Measurements from ENCODE around the gene CLIC1. TPM values are rescaled to one million over a fixed set of nuclear protein-coding genes. Genes with fewer than 3 reads are reported as not detected.

Gene CLIC1
- total and polyA plus RNA-seq, 2 donors from 2014 or later, result 456 to 489 TPM

GRCh38 chr6:31750411-31751022 lies 14.2 kb upstream of the CLIC1 start:
- Histone ChIP-seq H3K27me3 (ENCODE audit: control insufficient read depth, insufficient read depth, low read length) (no peaks in the 10 kb centered on the region), H3K27ac (ENCODE audit: low read depth in 2 of 2, low read length in 2 of 2) (no peak overlapping the region), H3K9ac (ENCODE audit: low read length in 3 of 3) (no peak overlapping the region), H3K36me3 (ENCODE audit: control insufficient read depth in 2 of 3, insufficient read depth in 3 of 3, low read length in 3 of 3) (peaks cover 0 to 3% (median 3%) of the 10 kb centered on the region in 3 donors), H3K4me3 (ENCODE audit: low read length in 3 of 3) (no peak overlapping the region), H3K9me3 (ENCODE audit: control insufficient read depth in 2 of 3, insufficient read depth in 1 of 3, low read length in 3 of 3) (no peaks in the 10 kb centered on the region), H3K4me1 (ENCODE audit: control insufficient read depth in 2 of 3, insufficient read depth in 2 of 3, low read depth in 1 of 3, low read length in 3 of 3) (no peaks in the 10 kb centered on the region)
- no peak for TF ChIP-seq CTCF (IDR thresholded peaks at IDR 0.05; ENCODE audit: borderline replicate concordance, extremely low read depth, insufficient read depth)
- DNase-seq, result peak in 1 of 5 donors; percentile 2
- intact Hi-C loops (cut with DNase I), result no loop called here
- FAIRE-seq, result no peak

- H3K9me3 ChIP-seq (ENCODE audit: control insufficient read depth in 2 of 3, insufficient read depth in 1 of 3, low read length in 3 of 3), result no peaks in the 10 kb centered on the region
- no peak for FAIRE-seq
- H3K36me3 ChIP-seq (ENCODE audit: control insufficient read depth in 2 of 3, insufficient read depth in 3 of 3, low read length in 3 of 3), result peaks cover 0 to 3% (median 3%) of the 10 kb centered on the region in 3 donors
- TF ChIP-seq CTCF (IDR thresholded peaks at IDR 0.05; ENCODE audit: borderline replicate concordance, extremely low read depth, insufficient read depth), result no peak
- no peak for DNase-seq
- no peak overlapping the region for H3K4me3 ChIP-seq (ENCODE audit: low read length in 3 of 3)
- H3K9ac ChIP-seq (ENCODE audit: low read length in 3 of 3), result no peak overlapping the region
- H3K4me1 ChIP-seq (ENCODE audit: control insufficient read depth in 2 of 3, insufficient read depth in 2 of 3, low read depth in 1 of 3, low read length in 3 of 3), result no peaks in the 10 kb centered on the region
- no peak overlapping the region for H3K27ac ChIP-seq (ENCODE audit: low read depth in 2 of 2, low read length in 2 of 2)
- intact Hi-C loops (cut with DNase I), result no loop called here
- H3K27me3 ChIP-seq (ENCODE audit: control insufficient read depth, insufficient read depth, low read length), result no peaks in the 10 kb centered on the region
These were observed 13.1 kb upstream of the CLIC1 start for GRCh38 chr6:31749301-31750036.

GRCh38 chr6:31744422-31744821 lies 8.1 kb upstream of the CLIC1 start:
- H3K27ac ChIP-seq (ENCODE audit: low read depth in 2 of 2, low read length in 2 of 2), result no peak overlapping the region
- H3K4me3 ChIP-seq (ENCODE audit: low read length in 3 of 3), result no peak overlapping the region
- H3K36me3 ChIP-seq (ENCODE audit: control insufficient read depth in 2 of 3, insufficient read depth in 3 of 3, low read length in 3 of 3), result peaks cover 2 to 3% (median 3%) of the 10 kb centered on the region in 3 donors
- peaks cover 0 to 4% (median 4%) of the 10 kb centered on the region in 3 donors for H3K4me1 ChIP-seq (ENCODE audit: control insufficient read depth in 2 of 3, insufficient read depth in 2 of 3, low read depth in 1 of 3, low read length in 3 of 3)
- no peak for TF ChIP-seq CTCF (IDR thresholded peaks at IDR 0.05; ENCODE audit: borderline replicate concordance, extremely low read depth, insufficient read depth)
- H3K9ac ChIP-seq (ENCODE audit: low read length in 3 of 3), result no peak overlapping the region
- intact Hi-C loops (cut with DNase I), result no loop called here
- FAIRE-seq (no peak), DNase-seq (no peak)
- H3K27me3 ChIP-seq (ENCODE audit: control insufficient read depth, insufficient read depth, low read length), result no peaks in the 10 kb centered on the region
- H3K9me3 ChIP-seq (ENCODE audit: control insufficient read depth in 2 of 3, insufficient read depth in 1 of 3, low read length in 3 of 3), result no peaks in the 10 kb centered on the region
